Measurements from ENCODE around the gene ADAMTSL1.

GRCh38 chr9:18726546-18726945 is 252.6 kb downstream of the ADAMTSL1 start:
- TF ChIP-seq CTCF (IDR thresholded peaks at IDR 0.05) (no peak), POLR2A (IDR thresholded peaks at IDR 0.05) (no peak)
